K562 (cell line): ENCODE data around the gene PTPMT1. TPM values are rescaled to one million over a fixed set of nuclear protein-coding genes. Genes with fewer than 3 reads are reported as not detected.

Experiments used
- ATAC-seq: fragments of 200-7000 bp; cut with Tn5 transposase; 3 replicates; pipeline ENCODE4 v1.9.1; 2020; ENCODE audit warnings: moderate library complexity
- BruUV-seq: library from RNA; stranded (reverse); fragments of 400-500 nt; replicated peaks from 2 replicates; lab custom pipeline; 2021; lab: Mats Ljungman, UMichigan
- CTCF ChIA-PET: fragments of 300-600 bp; formaldehyde crosslinking; extraction: SDS; loops from one replicate; lab custom pipeline; 2021; ENCODE audit warnings: low intra/inter-chr PET ratio; lab: Yijun Ruan, JAX
- POLR2A ChIA-PET: fragments of 300-600, 350-650 bp; sonication (Branson Sonifier 250); formaldehyde crosslinking; extraction: SDS; loops from one replicate; lab custom pipeline; 2021; ENCODE audit warnings: antibody characterized with exemption, inconsistent platforms; lab: Yijun Ruan, JAX
- DNase-seq, 4 experiments: peaks; one replicate each; pipeline versions ENCODE4 v3.0.0 to v3.0.0-alpha.2; 2011 to 2018; ENCODE audit warnings: low spot score in 3 of 4, mixed read lengths in 3 of 4; ENCODE audit errors: extremely low read depth in 1 of 4
- FAIRE-seq: peaks from 2 replicates; lab custom pipeline; 2011; peaks lifted over from hg19 to GRCh38; lab: Jason Lieb, UNC
- H2AFZ ChIP-seq: 2 replicates; pipeline ENCODE4 v1.6.0; 2011; ENCODE audit warnings: low read depth, low read length, control low read depth, inconsistent platforms
- H3K27ac ChIP-seq: fragments of 200-600 bp; 3 replicates; pipeline ENCODE4 v1.8.0; 2011; ENCODE audit warnings: low read depth, mild to moderate bottlenecking, control low read depth, inconsistent platforms, low read length, moderate library complexity, mixed read lengths; ENCODE audit errors: extremely low read depth
- H3K27me3 ChIP-seq, 2 experiments: fragments of 300-600 bp in 1 of 2; 2 replicates in 1 of 2; 3 replicates in 1 of 2; pipeline versions ENCODE4 v1.6.0 to v1.8.0; 2011; ENCODE audit warnings: inconsistent platforms in 2 of 2, low read length in 2 of 2, mild to moderate bottlenecking in 1 of 2, mixed read lengths in 1 of 2, moderate library complexity in 1 of 2; ENCODE audit not compliant: control insufficient read depth in 2 of 2, insufficient read depth in 2 of 2
- H3K36me3 ChIP-seq: fragments of 300-600 bp; 3 replicates; pipeline ENCODE4 v1.8.0; 2011; ENCODE audit warnings: mild to moderate bottlenecking, low read length, inconsistent platforms; ENCODE audit not compliant: control insufficient read depth, insufficient read depth
- H3K4me1 ChIP-seq, 2 experiments: fragments of 200-600 bp in 1 of 2; replicated peaks in 1 of 2; 2 replicates in 1 of 2; 3 replicates in 1 of 2; pipeline versions ENCODE4 v1.5.1 to v1.8.0; 2011; ENCODE audit warnings: inconsistent platforms in 2 of 2, low read length in 2 of 2, mild to moderate bottlenecking in 1 of 2, mixed read lengths in 1 of 2, moderate library complexity in 1 of 2; ENCODE audit not compliant: control insufficient read depth in 2 of 2, insufficient read depth in 2 of 2
- H3K4me2 ChIP-seq: 2 replicates; pipeline ENCODE4 v1.6.1; 2011; ENCODE audit warnings: low read length, control low read depth, inconsistent platforms, mixed read lengths; ENCODE audit not compliant: insufficient read depth
- H3K4me3 ChIP-seq: fragments of 200-600 bp; sonication (generic), shearing (Covaris generic); 2 replicates; pipeline ENCODE4 v1.5.1; 2016; ENCODE audit warnings: control low read depth, inconsistent platforms
- H3K79me2 ChIP-seq: fragments of 200-600 bp; 3 replicates; pipeline ENCODE4 v1.8.0; 2011; ENCODE audit warnings: low read length, inconsistent platforms; ENCODE audit not compliant: control insufficient read depth, insufficient read depth
- H3K9ac ChIP-seq, 2 experiments: 2 replicates each; pipeline versions ENCODE4 v1.6.0 to v1.6.1; 2011; ENCODE audit warnings: low read depth in 2 of 2, low read length in 2 of 2, control low read depth in 1 of 2, inconsistent platforms in 1 of 2, mild to moderate bottlenecking in 1 of 2, mixed read lengths in 1 of 2; ENCODE audit not compliant: insufficient read depth in 1 of 2
- H3K9me1 ChIP-seq: one replicate; pipeline ENCODE4 v1.6.0; 2011; ENCODE audit warnings: inconsistent platforms, mild to moderate bottlenecking, low read length, moderate library complexity; ENCODE audit not compliant: control insufficient read depth, insufficient read depth
- H3K9me3 ChIP-seq: replicated peaks from 2 replicates; pipeline ENCODE4 v1.5.1; 2011; ENCODE audit warnings: low read depth, low read length, inconsistent platforms; ENCODE audit not compliant: control insufficient read depth, insufficient read depth
- H4K20me1 ChIP-seq: replicated peaks from 2 replicates; pipeline ENCODE4 v1.6.1; 2011; ENCODE audit warnings: low read length, inconsistent platforms, mixed read lengths; ENCODE audit not compliant: control insufficient read depth, insufficient read depth
- FOXK1 ChIP-seq: sonication (generic); formaldehyde crosslinking; IDR thresholded peaks from 2 replicates; pipeline ENCODE4 v1.8.0; 2022; ENCODE audit warnings: missing genetic modification reagents, mild to moderate bottlenecking, borderline replicate concordance
- LEF1 ChIP-seq: fragments of 450-650 bp; IDR thresholded peaks from 2 replicates; pipeline ENCODE4 v1.6.1; 2016; ENCODE audit warnings: mild to moderate bottlenecking
- MED1 ChIP-seq: sonication (generic); formaldehyde crosslinking; IDR thresholded peaks from 2 replicates; pipeline ENCODE4 v1.8.1; 2023; ENCODE audit warnings: missing genetic modification reagents, borderline replicate concordance
- POLR2B ChIP-seq: fragments of 450-650 bp; IDR thresholded peaks from 2 replicates; pipeline ENCODE4 v1.6.1; 2018; ENCODE audit warnings: low read depth; ENCODE audit not compliant: partially characterized antibody
- SMARCB1 ChIP-seq: IDR thresholded peaks from 2 replicates; pipeline ENCODE4 v1.6.1; 2011; ENCODE audit warnings: improper control_type of control experiment, low read depth; ENCODE audit not compliant: insufficient read length
- WGBS: fragments of 100-300 bp; shearing (Covaris generic); methylation state at CpG from one replicate; pipeline ENCODE4 v1.1.6; 2016; ENCODE audit warnings: low coverage, mixed read lengths; ENCODE audit not compliant: insufficient coverage; ENCODE audit errors: missing lambda C conversion rate; 5-methylcytosine and 5-hydroxymethylcytosine counted together
- in situ Hi-C: fragments of 300-500 bp; cut with MboI; formaldehyde crosslinking; loops from 4 replicates; pipeline ENCODE4 v1.15.0; 2018; ENCODE audit warnings: inconsistent platforms, mixed read lengths
- intact Hi-C: fragments of 100-400 bp; cut with micrococcal nuclease; formaldehyde crosslinking; loops from 2 replicates; pipeline ENCODE4 v1.14.2; 2022
- polyA plus RNA-seq, 8 experiments: library from polyadenylated mRNA; depleted of rRNA in 4 of 8; stranded (reverse) in 5 of 8; unstranded in 3 of 8; fragments of >200 nt; fragmentation: Nextera tagmentation in 2 of 8; fragmentation: Illumina TruSeq in 1 of 8; extraction: Ambion mirVana in 2 of 8; extraction: Trizol in 1 of 8; gene quantifications; 2 replicates each; pipeline versions ENCODE4 v1.2.1 to v1.2.3, GENCODE V29; 2011 to 2014; ENCODE audit warnings: inconsistent platforms in 1 of 8, missing spikeins in 1 of 8
- total RNA-seq, 7 experiments: library from RNA; depleted of rRNA in 6 of 7; stranded (reverse); fragments of >200 nt in 6 of 7; fragmentation: Illumina TruSeq in 2 of 7; extraction: Trizol in 2 of 7; gene quantifications; 2 replicates each; pipeline versions ENCODE4 v1.2.1 to v1.2.3, GENCODE V29; 2011 to 2021; ENCODE audit warnings: low replicate concordance in 1 of 7
- TF ChIP-seq, protein P1 (sequence below): fragments of 150-350 bp; conservative IDR thresholded peaks from 2 replicates; pipeline ENCODE4 v1.6.1; 2014; ENCODE audit warnings: low read length
- TF ChIP-seq, protein P2 (sequence below): sonication (generic); formaldehyde crosslinking; IDR thresholded peaks from 2 replicates; pipeline ENCODE4 v1.5.0; 2020; ENCODE audit warnings: missing genetic modification reagents
- TF ChIP-seq, protein P3 (sequence below): sonication (generic); formaldehyde crosslinking; IDR thresholded peaks from 2 replicates; pipeline ENCODE4 v1.9.0; 2022; ENCODE audit warnings: mild to moderate bottlenecking, missing genetic modification reagents
- TF ChIP-seq, protein P4 (sequence below): fragments of 450-650 bp; formaldehyde crosslinking; IDR thresholded peaks from 2 replicates; pipeline ENCODE4 v1.4.0; 2022; ENCODE audit warnings: missing genetic modification characterization
- TF ChIP-seq, protein P5 (sequence below): fragments of 250-450 bp; sonication (Bioruptor Pico); IDR thresholded peaks from 2 replicates; pipeline ENCODE4 v1.5.0; 2021
- TF ChIP-seq, protein P6 (sequence below): fragments of 450-650 bp; formaldehyde crosslinking; IDR thresholded peaks from 2 replicates; pipeline ENCODE4 v1.4.0; 2020; ENCODE audit warnings: mild to moderate bottlenecking
- TF ChIP-seq, protein P7 (sequence below), 2 experiments: fragments of 450-650 bp; IDR thresholded peaks; 2 replicates each; pipeline ENCODE4 v1.6.1; 2016

The PTPMT1 gene
- total and polyA plus RNA-seq, 9 of the 15 experiments (the other 6 are each of a cell fraction or from before 2014, with no cell fraction given), result 10.4 to 140 (median 67.2) TPM

DNA sequence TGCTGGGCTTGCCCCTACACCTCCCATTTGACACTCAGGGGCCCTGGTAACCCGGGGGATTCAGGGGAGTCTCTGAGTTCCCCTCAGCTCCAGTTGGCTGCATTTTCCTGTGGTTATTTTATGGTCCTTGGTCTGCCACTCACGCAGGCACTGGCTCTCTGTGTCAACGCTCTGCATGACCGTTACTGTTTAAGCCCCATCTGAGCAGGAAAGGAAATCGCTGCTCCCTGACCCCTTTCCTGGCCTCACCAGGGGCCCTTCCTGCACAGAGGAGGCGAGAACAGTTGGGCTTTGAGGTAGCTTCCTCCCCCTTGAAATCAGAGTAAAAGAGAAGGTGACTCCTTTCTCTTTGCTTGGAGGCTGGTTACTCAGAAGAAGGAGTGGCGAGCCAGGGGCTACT is 26.4 kb downstream of the PTPMT1 start (continued):
- TF ChIP-seq, protein P1, sequence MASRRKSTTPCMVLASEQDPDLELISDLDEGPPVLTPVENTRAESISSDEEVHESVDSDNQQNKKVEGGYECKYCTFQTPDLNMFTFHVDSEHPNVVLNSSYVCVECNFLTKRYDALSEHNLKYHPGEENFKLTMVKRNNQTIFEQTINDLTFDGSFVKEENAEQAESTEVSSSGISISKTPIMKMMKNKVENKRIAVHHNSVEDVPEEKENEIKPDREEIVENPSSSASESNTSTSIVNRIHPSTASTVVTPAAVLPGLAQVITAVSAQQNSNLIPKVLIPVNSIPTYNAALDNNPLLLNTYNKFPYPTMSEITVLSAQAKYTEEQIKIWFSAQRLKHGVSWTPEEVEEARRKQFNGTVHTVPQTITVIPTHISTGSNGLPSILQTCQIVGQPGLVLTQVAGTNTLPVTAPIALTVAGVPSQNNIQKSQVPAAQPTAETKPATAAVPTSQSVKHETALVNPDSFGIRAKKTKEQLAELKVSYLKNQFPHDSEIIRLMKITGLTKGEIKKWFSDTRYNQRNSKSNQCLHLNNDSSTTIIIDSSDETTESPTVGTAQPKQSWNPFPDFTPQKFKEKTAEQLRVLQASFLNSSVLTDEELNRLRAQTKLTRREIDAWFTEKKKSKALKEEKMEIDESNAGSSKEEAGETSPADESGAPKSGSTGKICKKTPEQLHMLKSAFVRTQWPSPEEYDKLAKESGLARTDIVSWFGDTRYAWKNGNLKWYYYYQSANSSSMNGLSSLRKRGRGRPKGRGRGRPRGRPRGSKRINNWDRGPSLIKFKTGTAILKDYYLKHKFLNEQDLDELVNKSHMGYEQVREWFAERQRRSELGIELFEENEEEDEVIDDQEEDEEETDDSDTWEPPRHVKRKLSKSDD, result no peak
- TF ChIP-seq, protein P2, sequence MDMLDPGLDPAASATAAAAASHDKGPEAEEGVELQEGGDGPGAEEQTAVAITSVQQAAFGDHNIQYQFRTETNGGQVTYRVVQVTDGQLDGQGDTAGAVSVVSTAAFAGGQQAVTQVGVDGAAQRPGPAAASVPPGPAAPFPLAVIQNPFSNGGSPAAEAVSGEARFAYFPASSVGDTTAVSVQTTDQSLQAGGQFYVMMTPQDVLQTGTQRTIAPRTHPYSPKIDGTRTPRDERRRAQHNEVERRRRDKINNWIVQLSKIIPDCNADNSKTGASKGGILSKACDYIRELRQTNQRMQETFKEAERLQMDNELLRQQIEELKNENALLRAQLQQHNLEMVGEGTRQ, result no peak
- TF ChIP-seq, protein P3, sequence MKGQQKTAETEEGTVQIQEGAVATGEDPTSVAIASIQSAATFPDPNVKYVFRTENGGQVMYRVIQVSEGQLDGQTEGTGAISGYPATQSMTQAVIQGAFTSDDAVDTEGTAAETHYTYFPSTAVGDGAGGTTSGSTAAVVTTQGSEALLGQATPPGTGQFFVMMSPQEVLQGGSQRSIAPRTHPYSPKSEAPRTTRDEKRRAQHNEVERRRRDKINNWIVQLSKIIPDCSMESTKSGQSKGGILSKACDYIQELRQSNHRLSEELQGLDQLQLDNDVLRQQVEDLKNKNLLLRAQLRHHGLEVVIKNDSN (CRISPR knock-in tag), result no peak
- no peak for TF ChIP-seq POLR2B
- TF ChIP-seq LEF1, result no peak

DNA sequence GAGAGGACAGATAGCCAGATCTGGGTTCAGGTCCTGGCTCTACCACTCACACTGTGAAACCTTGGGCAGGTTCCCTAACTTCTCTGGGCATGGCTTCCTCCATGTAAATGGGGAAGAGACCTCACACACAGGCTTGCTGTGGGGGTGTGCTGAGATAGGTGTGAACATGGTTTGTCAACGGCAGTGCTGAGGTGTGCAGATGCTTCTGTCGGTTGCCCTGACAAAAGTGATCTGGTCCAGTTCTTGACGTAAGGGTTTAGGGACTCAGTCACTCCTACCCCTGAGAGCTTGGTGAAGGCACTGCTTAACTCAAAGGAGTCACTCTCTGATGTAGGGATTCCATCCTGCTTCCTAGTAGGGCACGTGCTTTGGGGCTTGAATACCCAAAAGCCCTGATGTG is 26.9 kb downstream of the PTPMT1 start:
- Histone ChIP-seq H3K4me2 (no peak overlapping the region), H3K9me1 (peaks cover 3% of the 10 kb centered on the region), H4K20me1 (no peaks in the 10 kb centered on the region), H3K9me3 (no peaks in the 10 kb centered on the region), H3K27ac (no peak overlapping the region), H3K4me1 (peaks cover 0 to 21% of the 10 kb centered on the region in 2 experiments; a peak in 2 of 5 replicates), H3K9ac (no peak overlapping the region; a peak in 1 of 4 replicates), H3K27me3 (peaks cover 24 to 35% of the 10 kb centered on the region in 2 experiments), H2AFZ (no peak overlapping the region), H3K36me3 (no peaks in the 10 kb centered on the region), H3K4me3 (no peak overlapping the region), H3K79me2 (no peaks in the 10 kb centered on the region)
- in situ Hi-C loops, result no loop called here
- CTCF ChIA-PET, result no interaction called here
- intact Hi-C loops, result no loop called here
- no peak; the same call in 2 of the 3 replicates for ATAC-seq
- FAIRE-seq, result no peak
- POLR2A ChIA-PET, result interaction anchor here (0.7 to 6.2 kb wide), 3 partner anchors 7 to 15 kb away, joined by 3 to 35 read pairs (median 4); partner anchors contain the start of gene FAM180B
- WGBS, result 6% methylated on average over 4 of the region's 4 CpGs
- no TSS peak for BruUV-seq
- TF ChIP-seq, protein P4, sequence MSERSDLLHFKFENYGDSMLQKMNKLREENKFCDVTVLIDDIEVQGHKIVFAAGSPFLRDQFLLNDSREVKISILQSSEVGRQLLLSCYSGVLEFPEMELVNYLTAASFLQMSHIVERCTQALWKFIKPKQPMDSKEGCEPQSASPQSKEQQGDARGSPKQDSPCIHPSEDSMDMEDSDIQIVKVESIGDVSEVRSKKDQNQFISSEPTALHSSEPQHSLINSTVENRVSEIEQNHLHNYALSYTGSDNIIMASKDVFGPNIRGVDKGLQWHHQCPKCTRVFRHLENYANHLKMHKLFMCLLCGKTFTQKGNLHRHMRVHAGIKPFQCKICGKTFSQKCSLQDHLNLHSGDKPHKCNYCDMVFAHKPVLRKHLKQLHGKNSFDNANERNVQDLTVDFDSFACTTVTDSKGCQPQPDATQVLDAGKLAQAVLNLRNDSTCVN (CRISPR knock-in tag), result no peak
- TF ChIP-seq, protein P5, sequence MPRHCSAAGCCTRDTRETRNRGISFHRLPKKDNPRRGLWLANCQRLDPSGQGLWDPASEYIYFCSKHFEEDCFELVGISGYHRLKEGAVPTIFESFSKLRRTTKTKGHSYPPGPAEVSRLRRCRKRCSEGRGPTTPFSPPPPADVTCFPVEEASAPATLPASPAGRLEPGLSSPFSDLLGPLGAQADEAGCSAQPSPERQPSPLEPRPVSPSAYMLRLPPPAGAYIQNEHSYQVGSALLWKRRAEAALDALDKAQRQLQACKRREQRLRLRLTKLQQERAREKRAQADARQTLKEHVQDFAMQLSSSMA, result no peak
- TF ChIP-seq, protein P6, sequence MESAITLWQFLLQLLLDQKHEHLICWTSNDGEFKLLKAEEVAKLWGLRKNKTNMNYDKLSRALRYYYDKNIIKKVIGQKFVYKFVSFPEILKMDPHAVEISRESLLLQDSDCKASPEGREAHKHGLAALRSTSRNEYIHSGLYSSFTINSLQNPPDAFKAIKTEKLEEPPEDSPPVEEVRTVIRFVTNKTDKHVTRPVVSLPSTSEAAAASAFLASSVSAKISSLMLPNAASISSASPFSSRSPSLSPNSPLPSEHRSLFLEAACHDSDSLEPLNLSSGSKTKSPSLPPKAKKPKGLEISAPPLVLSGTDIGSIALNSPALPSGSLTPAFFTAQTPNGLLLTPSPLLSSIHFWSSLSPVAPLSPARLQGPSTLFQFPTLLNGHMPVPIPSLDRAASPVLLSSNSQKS, result no peak
- TF ChIP-seq MED1, result no peak
- no peak for TF ChIP-seq SMARCB1
- TF ChIP-seq FOXK1 (CRISPR knock-in tag), result no peak
- TF ChIP-seq, protein P7, sequence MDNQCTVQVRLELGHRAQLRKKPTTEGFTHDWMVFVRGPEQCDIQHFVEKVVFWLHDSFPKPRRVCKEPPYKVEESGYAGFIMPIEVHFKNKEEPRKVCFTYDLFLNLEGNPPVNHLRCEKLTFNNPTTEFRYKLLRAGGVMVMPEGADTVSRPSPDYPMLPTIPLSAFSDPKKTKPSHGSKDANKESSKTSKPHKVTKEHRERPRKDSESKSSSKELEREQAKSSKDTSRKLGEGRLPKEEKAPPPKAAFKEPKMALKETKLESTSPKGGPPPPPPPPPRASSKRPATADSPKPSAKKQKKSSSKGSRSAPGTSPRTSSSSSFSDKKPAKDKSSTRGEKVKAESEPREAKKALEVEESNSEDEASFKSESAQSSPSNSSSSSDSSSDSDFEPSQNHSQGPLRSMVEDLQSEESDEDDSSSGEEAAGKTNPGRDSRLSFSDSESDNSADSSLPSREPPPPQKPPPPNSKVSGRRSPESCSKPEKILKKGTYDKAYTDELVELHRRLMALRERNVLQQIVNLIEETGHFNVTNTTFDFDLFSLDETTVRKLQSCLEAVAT (IDR thresholded peaks at IDR 0.05), result no peak
- DNase-seq, result no peak
